PC-9 (cell line): Measurements from ENCODE around the gene POLD4. TPM values are rescaled to one million over a fixed set of nuclear protein-coding genes. Genes with fewer than 3 reads are reported as not detected.

Experiments used
- BruUV-seq: library from RNA; stranded (reverse); fragments of 400-500 nt; replicated peaks from 2 replicates; lab custom pipeline; 2021; lab: Mats Ljungman, UMichigan
- CTCF ChIA-PET: fragments of 300-600 bp; sonication (Branson Sonifier 250); formaldehyde crosslinking; loops from one replicate; lab custom pipeline; 2022; ENCODE audit warnings: antibody characterized with exemption; lab: Charles Lee
- POLR2A ChIA-PET: fragments of 300-600 bp; sonication (Branson Sonifier 250); formaldehyde crosslinking; loops from one replicate; lab custom pipeline; 2022; ENCODE audit warnings: antibody characterized with exemption; ENCODE audit not compliant: unreplicated experiment; lab: Charles Lee
- DNase-seq, 2 experiments: peaks; one replicate each; pipeline versions ENCODE4 v3.0.0 to v3.0.0-alpha.2; 2015 to 2022; ENCODE audit warnings: mixed read lengths in 1 of 2
- H2AFZ ChIP-seq: fragments of 200-600 bp; sonication (generic); 2 replicates; pipeline ENCODE4 v1.8.1; 2017; ENCODE audit warnings: antibody characterized with exemption
- H3F3A ChIP-seq: fragments of 200-600 bp; sonication (generic); 2 replicates; pipeline ENCODE4 v1.8.1; 2017; ENCODE audit warnings: antibody characterized with exemption, mild to moderate bottlenecking, low read depth; ENCODE audit not compliant: insufficient read depth
- H3K27ac ChIP-seq: fragments of 200-600 bp; sonication (generic); 2 replicates; pipeline ENCODE4 v1.6.1; 2016; ENCODE audit warnings: mixed run types
- H3K27me3 ChIP-seq: fragments of 200-600 bp; sonication (generic); 2 replicates; pipeline ENCODE4 v1.6.1; 2016; ENCODE audit warnings: low read depth, mixed run types; ENCODE audit not compliant: insufficient read depth
- H3K36me3 ChIP-seq: fragments of 200-600 bp; sonication (generic); 2 replicates; pipeline ENCODE4 v1.6.1; 2016; ENCODE audit warnings: low read depth, mixed run types
- H3K4me1 ChIP-seq: fragments of 200-600 bp; sonication (generic); replicated peaks from 2 replicates; pipeline ENCODE4 v1.6.1; 2016; ENCODE audit warnings: mixed run types; ENCODE audit not compliant: insufficient read depth
- H3K4me2 ChIP-seq: fragments of 200-600 bp; sonication (generic); 2 replicates; pipeline ENCODE4 v1.6.1; 2017; ENCODE audit warnings: mixed run types
- H3K4me3 ChIP-seq: fragments of 200-600 bp; sonication (generic); 2 replicates; pipeline ENCODE4 v1.6.1; 2016; ENCODE audit warnings: mixed run types
- H3K79me2 ChIP-seq: fragments of 200-600 bp; sonication (generic); 2 replicates; pipeline ENCODE4 v1.6.1; 2017; ENCODE audit warnings: low read depth, mixed run types
- H3K9me2 ChIP-seq: fragments of 200-600 bp; sonication (generic); 2 replicates; pipeline ENCODE4 v1.8.1; 2017; ENCODE audit warnings: mild to moderate bottlenecking; ENCODE audit not compliant: insufficient read depth
- H3K9me3 ChIP-seq: fragments of 200-600 bp; sonication (generic); 2 replicates; pipeline ENCODE4 v1.8.1; 2016; ENCODE audit warnings: low read depth; ENCODE audit not compliant: insufficient read depth
- H4K20me1 ChIP-seq: fragments of 200-600 bp; sonication (generic); 2 replicates; pipeline ENCODE4 v1.8.1; 2017; ENCODE audit not compliant: insufficient read depth
- EZH2 ChIP-seq: fragments of 200-600 bp; sonication (generic); IDR thresholded peaks from 2 replicates; pipeline ENCODE4 v1.8.0; 2017; ENCODE audit warnings: antibody characterized with exemption, low read depth
- intact Hi-C: fragments of 100-400 bp; cut with micrococcal nuclease; formaldehyde crosslinking; loops from one replicate; pipeline ENCODE4 v1.10.0; 2022; ENCODE audit not compliant: unreplicated experiment
- total RNA-seq: library from RNA; stranded (reverse); gene quantifications from 2 replicates; pipeline ENCODE4 v1.2.3, GENCODE V29; 2021
- TF ChIP-seq, protein P1 (sequence below): fragments of 200-600 bp; sonication (generic); conservative IDR thresholded peaks from 2 replicates; pipeline ENCODE4 v1.6.1; 2017; ENCODE audit warnings: mixed run types, antibody characterized with exemption, mild to moderate bottlenecking, moderate library complexity

Gene POLD4
- total RNA-seq, 1 experiment from 2014 or later = 67.1 TPM

DNA sequence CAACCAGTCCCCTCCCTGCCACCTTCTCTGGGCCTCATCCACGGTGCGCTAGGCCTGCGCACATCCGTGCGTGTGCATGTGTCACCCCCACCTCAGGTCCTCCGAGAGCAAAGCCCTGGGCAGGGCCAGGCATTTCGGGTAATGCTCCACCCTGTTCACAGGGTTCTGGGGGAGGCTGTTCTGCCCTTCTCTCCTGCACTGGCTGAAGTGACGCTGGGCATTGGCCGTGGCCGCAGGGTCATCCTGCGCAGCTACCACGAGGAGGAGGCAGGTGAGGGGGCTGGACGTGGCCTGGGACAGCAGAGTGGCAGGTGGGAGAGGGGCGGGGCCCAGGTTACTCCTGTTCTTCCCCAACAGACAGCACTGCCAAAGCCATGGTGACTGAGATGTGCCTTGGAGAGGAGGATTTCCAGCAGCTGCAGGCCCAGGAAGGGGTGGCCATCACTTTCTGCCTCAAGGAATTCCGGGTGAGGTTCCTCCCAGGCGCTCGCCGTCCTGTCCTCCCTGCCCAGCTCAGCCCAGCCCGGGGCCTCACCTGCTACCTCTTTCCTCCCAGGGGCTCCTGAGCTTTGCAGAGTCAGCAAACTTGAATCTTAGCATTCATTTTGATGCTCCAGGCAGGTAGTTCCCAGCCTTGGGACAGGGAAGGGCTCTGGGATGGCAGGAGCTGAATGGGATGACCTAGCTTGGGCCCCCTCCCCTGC lies 42.4 kb upstream of the POLD4 start:
- Histone ChIP-seq H3K36me3 (0 out of 2 replicates have a peak, but pooled peaks cover 6% of the 10 kb centered on the region), H3K27me3 (no peaks in the 10 kb centered on the region), H3K4me2 (no peak overlapping the region), H3F3A (peaks cover 33% of the 10 kb centered on the region), H3K4me1 (peaks cover 13% of the 10 kb centered on the region), H3K9me3 (no peaks in the 10 kb centered on the region), H3K79me2 (peaks cover 22% of the 10 kb centered on the region), H3K4me3 (no peak overlapping the region), H3K27ac (no peak overlapping the region), H3K9me2 (no peaks in the 10 kb centered on the region), H4K20me1 (peaks cover 3% of the 10 kb centered on the region; the same call in 1 of the 2 replicates), H2AFZ (no peak overlapping the region)
- no peak for DNase-seq
- BruUV-seq = no TSS peak
- intact Hi-C loops = no loop called here
- no peak for TF ChIP-seq EZH2
- TF ChIP-seq, protein P1, sequence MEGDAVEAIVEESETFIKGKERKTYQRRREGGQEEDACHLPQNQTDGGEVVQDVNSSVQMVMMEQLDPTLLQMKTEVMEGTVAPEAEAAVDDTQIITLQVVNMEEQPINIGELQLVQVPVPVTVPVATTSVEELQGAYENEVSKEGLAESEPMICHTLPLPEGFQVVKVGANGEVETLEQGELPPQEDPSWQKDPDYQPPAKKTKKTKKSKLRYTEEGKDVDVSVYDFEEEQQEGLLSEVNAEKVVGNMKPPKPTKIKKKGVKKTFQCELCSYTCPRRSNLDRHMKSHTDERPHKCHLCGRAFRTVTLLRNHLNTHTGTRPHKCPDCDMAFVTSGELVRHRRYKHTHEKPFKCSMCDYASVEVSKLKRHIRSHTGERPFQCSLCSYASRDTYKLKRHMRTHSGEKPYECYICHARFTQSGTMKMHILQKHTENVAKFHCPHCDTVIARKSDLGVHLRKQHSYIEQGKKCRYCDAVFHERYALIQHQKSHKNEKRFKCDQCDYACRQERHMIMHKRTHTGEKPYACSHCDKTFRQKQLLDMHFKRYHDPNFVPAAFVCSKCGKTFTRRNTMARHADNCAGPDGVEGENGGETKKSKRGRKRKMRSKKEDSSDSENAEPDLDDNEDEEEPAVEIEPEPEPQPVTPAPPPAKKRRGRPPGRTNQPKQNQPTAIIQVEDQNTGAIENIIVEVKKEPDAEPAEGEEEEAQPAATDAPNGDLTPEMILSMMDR = no peak
- CTCF ChIA-PET = no interaction called here
- POLR2A ChIA-PET = interaction anchor here (0.8 kb wide), 2 partner anchors 22 to 183 kb away, joined by 3 read pairs; no protein-coding TSS in a partner anchor

- no TSS peak for BruUV-seq
- Histone ChIP-seq H3K27ac (no peak overlapping the region), H3K9me3 (no peaks in the 10 kb centered on the region), H4K20me1 (peaks cover 3% of the 10 kb centered on the region; the same call in 1 of the 2 replicates), H3K4me3 (no peak overlapping the region), H3K9me2 (no peaks in the 10 kb centered on the region), H3K4me2 (no peak overlapping the region), H3K27me3 (no peaks in the 10 kb centered on the region), H3F3A (peaks cover 42% of the 10 kb centered on the region), H3K36me3 (0 out of 2 replicates have a peak, but pooled peaks cover 6% of the 10 kb centered on the region), H3K4me1 (peaks cover 12% of the 10 kb centered on the region; the same call in 1 of the 2 replicates), H3K79me2 (peaks cover 21% of the 10 kb centered on the region), H2AFZ (no peak overlapping the region)
- CTCF ChIA-PET = interaction anchor here (0.6 kb wide), 1 partner anchor 9 kb away, joined by 7 read pairs; no protein-coding TSS in a partner anchor
- POLR2A ChIA-PET = interaction anchor here (0.6 to 0.8 kb wide), 2 partner anchors 48 to 89 kb away, joined by 5 to 16 read pairs; partner anchors contain the start of gene AIP
- DNase-seq = no peak
- intact Hi-C loops = no loop called here
- TF ChIP-seq EZH2 = no peak
- TF ChIP-seq, protein P1 = no peak
Measured at GRCh38 chr11:67393990-67394389, 40.6 kb upstream of the POLD4 start.

DNA sequence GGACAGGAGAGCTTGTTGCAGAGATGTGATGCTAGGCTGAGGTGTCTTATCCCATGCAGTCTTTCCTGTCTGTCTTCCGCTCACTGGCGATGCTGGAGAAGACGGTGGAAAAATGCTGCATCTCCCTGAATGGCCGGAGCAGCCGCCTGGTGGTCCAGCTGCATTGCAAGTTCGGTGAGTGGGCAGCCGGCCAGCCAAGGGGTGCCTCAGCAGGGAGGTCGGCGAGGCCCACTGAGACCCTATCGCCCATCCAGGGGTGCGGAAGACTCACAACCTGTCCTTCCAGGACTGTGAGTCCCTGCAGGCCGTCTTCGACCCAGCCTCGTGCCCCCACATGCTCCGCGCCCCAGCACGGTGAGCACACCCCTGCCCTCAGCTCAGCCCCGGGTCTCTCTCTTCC lies 40.1 kb upstream of the POLD4 start:
- POLR2A ChIA-PET = no interaction called here
- no TSS peak for BruUV-seq
- TF ChIP-seq, protein P1 = no peak
- no peak for TF ChIP-seq EZH2
- H2AFZ ChIP-seq = no peak overlapping the region
- no peak for DNase-seq
- H4K20me1 ChIP-seq = peaks cover 3% of the 10 kb centered on the region; the same call in 1 of the 2 replicates
- intact Hi-C loops = no loop called here
- H3K79me2 ChIP-seq = peaks cover 21% of the 10 kb centered on the region
- peaks cover 12% of the 10 kb centered on the region; the same call in 1 of the 2 replicates for H3K4me1 ChIP-seq
- CTCF ChIA-PET = no interaction called here
- no peaks in the 10 kb centered on the region for H3K9me3 ChIP-seq
- peaks cover 41% of the 10 kb centered on the region for H3F3A ChIP-seq
- no peak overlapping the region for H3K4me3 ChIP-seq
- H3K9me2 ChIP-seq = no peaks in the 10 kb centered on the region
- no peak overlapping the region for H3K27ac ChIP-seq
- H3K36me3 ChIP-seq = 0 out of 2 replicates have a peak, but pooled peaks cover 1% of the 10 kb centered on the region
- H3K27me3 ChIP-seq = no peaks in the 10 kb centered on the region
- H3K4me2 ChIP-seq = no peak overlapping the region
